ENCODE measurements around the gene ANKS4B.
"Not testable (repeated sequence)": the region's sequence is repeated elsewhere in the genome, so short reads cannot be mapped to it uniquely, and the experiment has no call there.

Gene ANKS4B, protein sequence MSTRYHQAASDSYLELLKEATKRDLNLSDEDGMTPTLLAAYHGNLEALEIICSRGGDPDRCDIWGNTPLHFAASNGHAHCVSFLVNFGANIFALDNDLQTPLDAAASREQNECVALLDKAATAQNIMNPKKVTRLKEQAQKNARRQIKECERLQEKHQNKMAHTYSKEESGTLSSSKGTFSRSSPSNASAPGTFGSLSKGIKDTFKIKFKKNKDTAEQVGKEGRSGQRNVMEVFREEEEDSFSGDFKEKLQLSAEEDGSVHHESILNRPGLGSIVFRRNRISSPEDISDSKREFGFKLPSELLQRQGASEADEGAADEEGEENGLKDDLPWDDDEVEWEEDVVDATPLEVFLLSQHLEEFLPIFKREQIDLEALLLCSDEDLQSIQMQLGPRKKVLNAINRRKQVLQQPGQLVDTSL

DNA sequence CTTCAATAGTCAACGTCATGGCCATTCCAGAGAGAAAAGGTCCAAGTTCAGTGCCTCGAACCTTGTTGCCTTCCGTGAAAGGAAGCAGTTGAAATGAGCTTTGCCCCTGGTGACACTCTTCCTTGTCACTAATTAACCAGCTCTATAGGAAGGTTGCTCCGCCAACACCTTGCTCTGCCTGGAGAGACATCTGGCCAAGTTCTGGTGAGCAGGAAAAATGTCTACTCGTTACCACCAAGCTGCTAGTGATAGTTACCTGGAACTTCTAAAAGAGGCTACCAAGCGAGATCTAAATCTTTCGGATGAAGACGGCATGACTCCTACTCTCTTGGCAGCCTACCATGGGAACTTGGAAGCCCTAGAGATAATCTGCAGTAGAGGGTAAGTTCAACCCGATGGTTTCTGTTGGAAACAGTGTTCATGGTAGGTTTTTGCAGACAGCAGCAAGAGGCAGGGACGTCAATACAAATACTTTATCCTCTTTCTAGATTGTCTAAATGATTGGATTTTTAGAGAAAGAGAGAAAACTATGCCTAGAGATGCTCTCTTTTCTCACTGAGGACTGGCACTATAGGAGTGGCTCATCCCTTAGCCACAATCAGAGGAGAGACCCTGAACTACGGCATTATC, at the start of gene ANKS4B:
Gene ANKS4B (plus strand): TSS at position 179 of the 630 bp plus-strand sequence. CDS start 39 bp downstream, at position 218.
- no peak for DNase-seq

DNA sequence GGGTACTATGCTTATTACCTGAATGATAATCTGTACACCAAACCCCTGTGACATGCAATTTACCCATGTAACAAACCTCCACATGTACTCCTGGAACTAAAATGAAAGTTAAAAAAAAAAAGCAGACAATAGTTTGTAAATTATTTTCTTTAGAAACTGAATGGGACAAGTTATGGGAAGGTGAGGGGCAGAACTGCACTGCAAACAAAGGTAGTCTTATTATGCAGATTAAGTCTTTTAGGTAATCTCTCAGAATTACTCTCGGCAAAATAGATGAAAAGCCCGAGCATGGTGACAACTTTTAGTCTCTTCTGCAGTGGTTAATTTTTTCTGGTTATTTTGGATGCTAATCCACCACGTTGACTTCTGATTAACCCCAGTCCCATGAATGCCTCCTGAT, 49.5 kb upstream of the ANKS4B start:
- no peak for DNase-seq

DNA sequence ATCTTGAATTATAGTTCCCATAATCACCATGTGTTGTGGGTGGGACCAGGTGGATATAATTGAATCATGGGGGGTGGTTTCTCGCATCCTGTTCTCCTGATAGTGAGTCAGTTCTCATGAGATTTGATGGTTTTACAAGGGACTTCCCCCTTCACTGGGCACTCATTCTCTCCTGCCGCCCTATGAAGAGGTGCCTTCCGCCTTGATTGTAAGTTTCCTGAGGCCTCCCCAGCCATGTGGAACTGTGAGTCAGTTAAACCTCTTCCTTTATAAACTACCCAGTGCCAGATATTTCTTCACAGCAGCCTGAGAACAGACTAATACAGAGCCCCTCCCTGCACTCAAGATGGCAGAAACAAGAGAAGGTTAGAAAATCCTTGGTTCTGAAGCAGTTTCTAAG, 48.7 kb upstream of the ANKS4B start:
- DNase-seq = no peak

DNA sequence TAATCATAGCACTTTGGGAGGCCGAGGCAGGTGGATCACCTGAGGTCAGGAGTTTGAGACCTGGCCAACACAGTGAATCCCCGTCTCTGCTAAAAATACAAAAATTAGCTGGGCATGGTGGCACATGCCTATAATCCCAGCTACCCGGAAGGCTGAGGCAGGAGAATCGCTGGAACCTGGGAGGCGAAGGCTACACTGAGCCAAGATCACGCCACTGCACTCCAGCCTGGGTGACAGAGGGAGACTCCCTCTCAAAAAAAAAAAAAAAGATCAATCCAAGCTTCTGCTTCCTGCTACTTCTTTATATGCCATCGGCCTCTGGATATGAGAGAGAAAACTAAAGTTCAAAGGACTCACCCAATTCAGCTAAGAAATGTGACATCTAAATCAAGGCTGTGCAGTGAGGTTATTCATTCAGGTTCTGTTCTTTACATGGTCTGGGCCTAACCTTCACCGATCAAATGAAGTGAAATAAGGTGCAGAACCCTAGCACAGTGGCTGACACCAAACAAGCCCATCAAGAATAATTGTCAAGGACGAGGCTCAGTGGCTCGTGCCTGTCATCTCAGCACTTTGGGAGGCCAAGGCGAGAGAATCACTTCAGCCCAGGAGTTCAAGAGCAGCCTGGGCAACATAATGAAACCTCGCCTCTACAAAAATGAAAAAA, 47.7 kb upstream of the ANKS4B start:
- DNase-seq = no peak

DNA sequence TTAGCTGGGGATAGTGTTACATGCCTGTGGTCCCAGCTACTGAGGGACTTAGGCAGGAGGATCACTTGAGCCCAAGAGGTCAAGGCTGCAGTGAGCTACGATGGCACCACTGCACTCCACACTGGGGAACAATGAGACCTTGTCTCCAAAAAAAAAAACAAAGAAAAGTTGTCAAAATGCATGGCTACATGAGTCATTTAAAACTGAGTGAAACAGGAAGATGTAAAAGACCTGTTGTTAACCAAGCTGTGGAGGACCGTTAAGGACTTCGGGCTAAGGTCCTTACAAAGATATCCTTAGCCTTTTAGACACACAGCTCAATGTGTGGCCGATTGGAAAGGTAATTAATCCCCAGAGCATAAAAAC, 47.2 kb upstream of the ANKS4B start:
- DNase-seq = no peak

DNA sequence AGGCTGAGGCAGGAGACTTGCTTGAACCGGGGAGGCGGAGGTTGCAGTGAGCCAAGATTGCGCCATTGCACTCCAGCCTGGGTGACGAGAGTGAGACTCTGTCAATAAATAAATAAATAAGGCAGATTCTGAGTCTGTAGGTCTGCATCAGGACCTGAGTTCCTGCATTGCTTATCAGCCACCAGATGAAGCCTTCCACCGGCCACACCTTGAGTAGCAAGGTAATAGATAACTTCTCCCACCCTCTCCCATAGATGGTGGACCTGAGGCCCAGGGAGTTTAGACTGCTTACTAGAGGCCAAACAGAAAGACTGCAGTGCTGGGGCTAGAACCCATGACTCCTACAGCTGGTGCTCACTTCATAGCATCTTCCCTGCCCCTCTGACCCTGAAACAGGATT, 44.2 kb upstream of the ANKS4B start:
- no peak for DNase-seq

DNA sequence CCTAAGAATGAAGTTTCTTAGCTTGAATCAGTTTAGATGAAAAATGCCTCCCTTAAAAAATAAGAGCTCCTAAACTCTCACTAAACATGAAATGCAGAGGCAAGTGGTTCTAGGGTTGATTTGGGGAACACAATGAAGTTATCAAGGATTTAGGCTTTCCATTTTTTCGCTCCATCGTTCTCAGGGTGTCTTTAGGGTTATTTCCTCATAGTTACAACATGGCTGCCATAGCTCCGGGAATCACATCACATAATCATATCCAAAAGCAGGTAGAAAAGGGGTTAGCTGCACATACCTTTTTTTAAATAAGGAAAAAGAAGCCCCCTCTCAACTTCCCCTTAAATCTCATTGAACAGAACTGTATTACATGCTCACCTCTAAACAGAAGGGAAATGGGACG, 43.5 kb upstream of the ANKS4B start:
- DNase-seq = no peak

DNA sequence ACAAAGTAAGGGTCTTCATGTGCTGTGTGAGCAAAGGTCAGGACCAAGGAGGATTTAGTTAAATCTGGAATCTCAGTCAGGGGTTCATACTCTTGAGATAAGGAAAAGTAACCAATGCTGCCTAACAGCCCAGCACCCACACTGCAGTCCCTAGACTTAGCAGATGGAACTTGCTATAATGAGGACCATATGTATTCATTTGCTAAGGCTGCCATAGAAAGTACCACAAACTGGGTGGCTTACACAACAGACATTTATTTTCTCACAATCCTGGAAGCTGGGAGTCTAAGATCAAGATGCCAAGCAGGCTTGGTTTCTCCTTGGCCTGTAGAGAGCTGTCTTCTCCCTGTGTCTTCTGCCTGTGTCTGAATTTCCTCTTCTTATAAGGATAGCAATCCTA, 42.9 kb upstream of the ANKS4B start:
- DNase-seq = no peak

DNA sequence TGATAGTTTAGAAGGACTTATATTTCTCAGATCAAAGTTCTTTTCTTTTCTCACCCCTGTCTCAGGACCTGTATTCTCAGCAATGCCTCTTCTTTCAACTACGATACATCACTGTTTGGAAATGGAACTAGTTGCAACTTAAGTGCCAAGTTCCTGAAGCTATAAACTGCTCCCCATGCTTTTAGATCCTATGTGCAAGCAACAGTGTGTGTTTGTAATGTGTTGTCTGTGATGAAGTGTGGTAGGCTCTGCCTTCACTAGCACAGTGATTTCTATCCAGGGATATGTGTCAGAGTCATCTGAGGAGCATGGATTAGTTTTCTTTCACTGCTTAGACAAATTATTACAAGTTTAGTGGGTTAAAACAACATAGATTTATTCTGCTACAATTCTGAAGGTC, 40.5 kb upstream of the ANKS4B start:
- no peak for DNase-seq

DNA sequence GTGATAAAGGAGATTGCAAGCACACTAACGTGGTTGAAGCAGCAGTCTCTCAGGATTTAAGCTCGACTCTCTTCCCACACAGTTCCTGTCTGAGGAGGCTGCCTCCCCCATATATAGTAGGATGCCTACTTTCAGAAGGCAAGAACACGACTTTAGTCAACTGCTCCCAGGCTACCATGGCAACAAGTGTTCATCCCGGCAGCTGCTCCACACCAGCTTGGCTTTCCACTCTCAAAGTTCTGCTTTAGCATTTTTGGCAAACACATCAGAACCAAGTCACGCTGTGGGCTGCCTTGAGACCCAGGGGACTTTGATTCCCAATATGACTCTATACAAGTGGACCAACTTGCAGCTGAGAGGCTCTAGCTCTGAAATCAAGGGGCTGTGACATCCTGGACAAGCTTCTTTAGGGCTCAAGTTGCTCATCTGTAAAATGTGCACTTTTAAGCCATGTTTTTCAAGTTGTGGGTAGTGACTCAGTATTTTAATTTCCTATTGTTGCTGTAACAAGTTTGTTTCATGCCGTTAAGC, 38.7 kb upstream of the ANKS4B start:
- DNase-seq = no peak

DNA sequence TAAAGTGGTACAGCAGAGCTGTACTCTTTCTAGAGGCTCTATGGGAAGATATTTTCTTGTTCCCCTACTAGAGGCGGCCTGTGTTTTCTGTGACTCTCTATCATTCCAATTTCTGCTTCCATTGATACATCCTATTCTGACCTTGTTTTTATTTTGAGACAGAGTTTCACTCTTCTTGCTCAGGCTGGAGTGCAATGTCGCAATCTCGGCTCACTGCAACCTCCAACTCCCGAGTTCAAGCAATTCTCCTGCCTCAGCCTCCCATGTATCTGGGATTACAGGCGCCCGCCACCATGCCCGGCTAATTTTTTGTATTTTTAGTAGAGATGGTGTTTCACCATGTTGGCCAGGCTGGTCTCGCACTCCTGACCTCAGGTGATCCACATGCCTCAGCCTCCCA, 38.2 kb upstream of the ANKS4B start:
- not testable (repeated sequence) for DNase-seq

DNA sequence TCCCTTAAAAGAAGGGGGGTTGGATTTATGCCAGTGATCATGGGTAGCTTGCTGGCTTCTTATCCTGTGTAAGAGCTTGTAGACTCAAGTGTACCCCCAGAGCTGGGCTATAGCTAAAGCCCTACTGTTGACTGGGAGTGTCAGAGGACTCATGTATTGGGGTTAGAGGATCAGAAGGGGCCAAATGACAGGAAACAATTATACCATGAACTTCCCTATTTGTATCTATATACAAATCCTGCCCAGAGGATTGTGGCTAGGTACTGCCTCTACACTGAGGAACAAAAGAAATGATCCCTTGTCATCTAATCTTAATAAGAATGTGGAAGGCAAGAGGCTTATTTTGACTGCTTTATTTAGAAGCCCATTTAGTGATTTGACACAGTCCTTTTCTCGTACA, 36.4 kb upstream of the ANKS4B start:
- peak; percentile 8 to 40 for DNase-seq

DNA sequence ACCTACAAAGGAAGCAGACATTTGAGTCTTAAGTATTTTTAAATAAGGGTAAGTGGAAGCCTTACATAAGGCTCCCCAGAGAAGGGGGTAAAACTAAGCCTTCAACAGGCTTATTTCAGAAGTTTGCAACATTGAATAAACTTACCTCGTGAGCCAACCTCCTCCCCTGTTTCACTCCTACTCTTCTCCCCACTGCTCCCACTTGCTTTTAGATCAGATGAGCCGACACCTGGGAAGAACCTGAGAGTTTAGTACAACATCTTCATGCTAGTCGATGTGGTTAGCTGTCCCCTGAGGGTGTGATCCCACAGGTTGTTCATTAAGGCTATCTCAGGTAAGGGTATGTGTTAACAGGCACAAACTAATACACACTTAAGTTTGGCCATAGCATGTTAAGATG, 35.9 kb upstream of the ANKS4B start:
- DNase-seq = no peak

DNA sequence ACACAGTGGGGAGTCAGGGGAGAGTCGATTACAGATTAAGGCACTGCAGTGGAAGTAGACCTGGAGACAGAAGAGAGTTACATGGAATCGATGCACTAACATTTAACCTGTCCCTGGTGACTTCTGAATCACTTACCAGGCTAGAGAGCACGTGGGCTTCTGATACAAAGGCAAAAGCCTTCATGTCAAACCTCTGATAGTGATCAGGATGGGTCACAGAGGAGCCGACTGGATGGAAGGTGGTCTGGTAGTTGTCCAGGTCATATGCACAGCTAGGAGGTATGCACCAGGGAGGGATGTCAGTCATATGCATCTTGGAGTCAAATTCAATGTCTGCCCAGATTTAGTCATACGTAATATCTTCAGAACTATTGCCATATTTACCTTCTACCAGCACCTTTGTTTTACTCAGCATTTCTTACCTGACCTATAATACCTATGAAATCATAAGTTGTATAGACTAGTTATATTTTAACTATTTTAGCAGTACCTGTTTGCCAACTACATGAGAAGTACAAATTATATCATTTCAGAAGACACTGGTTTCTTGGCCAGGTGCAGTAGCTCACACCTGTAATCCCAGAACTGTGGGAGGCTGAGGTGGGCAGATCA, 33.8 kb upstream of the ANKS4B start:
- no peak for DNase-seq

DNA sequence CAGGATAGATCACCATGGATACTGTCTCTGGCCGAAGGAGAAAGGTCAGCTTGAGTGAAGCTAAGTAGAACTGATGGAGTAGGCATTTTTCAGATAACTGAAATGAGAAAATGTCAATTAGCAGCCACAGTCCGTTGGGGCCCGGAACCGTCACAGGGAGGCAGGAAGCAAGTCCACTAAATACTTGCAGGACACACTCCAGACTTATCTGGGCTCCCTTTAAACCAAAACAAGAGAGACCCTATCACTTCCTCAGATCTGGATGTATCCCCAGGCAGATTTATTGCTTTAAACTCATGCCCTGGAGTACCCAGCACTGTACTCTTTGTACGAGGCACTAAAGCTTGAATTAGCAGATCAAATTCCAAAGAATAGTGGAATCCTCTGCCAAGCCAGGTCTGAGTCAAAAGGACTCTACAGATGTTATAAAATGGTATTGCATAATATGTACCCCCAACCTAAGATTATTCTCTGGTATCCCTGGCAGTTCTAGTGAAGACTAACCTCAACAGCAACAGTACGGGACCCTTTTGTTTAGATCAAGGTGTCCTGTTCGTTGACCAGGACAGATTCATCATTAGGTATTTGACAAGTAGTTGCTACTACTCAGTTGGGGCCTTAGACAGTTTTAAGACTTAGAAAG, 30.2 kb upstream of the ANKS4B start:
- no peak for DNase-seq

DNA sequence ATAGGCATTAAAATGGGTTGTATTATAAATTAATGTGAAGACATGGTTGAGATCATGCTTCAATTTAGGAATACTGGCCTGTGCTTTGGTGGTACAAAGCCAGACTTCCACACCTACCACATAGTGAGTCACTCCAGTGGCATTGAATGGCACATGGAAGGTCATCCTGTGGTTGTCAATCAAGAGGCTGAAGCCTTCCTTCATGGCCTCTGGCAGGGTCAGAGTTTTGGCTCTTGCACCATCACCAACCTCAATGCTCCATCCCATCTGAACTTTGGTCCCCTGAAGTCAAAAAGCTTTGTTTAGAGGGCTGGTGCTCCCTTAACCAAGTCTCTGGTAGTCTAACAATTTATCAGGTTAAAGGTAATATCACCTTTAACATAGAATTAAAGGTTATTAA, 28.2 kb upstream of the ANKS4B start:
- no peak for DNase-seq

DNA sequence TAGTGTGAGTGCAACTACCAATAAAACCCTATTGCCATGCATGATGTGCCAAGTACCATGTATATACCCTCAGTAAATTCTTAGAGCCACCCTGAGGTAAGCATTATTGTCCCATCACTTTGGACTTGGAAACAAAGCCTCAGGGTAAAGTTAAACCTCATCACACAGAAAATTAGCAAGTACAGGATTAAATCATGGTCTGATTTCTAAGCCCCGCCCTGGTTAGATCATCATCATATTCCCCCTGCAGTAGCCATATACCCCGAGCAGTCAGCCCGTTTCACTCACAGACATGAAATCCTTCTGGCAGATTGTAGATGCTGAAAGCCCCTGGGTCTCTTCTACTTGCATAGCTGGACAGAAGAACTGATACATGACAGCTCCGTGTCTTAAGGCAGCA, 26.9 kb upstream of the ANKS4B start:
- DNase-seq = no peak

DNA sequence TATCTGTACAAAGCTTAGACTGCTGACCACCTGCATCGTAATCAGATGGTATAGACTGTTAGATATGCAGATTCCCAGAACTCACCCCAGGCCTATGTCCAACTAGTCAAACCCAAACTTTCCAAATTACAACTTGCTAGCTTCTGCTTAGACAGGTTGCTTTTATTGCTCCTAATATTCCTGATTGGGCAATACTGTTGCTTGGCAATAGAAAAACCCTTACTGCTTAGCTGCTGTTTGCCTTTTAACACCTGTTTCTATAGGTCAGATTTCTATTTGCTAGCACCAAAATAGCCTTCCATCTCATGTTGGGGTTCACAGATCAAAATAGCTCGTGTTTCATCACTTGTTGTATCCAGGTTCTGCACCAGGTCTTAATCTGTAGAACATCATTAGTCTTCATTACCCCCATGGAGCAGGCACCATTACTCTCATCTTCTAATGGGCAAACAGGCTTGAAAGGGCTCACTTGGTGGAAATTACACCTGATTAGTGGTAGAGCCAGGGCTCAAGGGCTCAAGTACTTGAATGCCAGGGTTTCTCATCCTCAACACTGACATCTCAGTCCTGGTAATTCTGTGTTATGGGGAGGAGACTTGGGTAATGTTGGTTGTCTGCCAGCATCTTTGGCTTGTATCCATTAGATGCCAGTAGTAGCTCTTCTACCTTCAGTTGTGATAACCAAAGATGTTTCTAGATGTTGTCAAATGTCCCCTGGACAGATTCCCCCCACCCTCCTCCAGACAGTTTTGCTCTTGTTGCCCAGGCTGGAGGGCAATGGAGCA, 24.9 kb upstream of the ANKS4B start:
- no peak for DNase-seq

DNA sequence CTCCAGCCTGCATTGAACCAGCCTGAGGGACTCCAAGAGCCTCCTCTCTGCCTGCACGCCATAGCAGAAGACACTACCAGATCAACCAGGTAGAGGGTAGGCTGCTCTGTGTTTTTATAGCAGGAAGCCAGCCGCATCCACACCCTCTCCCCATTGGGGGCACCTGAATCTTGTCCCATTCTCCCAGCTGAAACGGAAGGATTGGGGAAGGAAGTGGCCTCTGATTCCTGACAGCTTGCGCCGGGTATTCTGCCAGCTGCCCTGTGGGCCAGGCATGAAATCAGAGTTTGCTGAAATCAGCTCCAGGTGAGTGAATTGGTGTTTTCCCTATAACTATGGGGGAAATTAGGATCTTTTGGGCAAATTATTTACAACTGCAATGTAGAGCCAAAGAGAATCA, 22.0 kb upstream of the ANKS4B start, which contains the start of gene ZP2:
Gene ZP2 (minus strand): TSS at position 89 of the 400 bp plus-strand sequence. CDS start 27 bp downstream, at position 62.
- DNase-seq = no peak

DNA sequence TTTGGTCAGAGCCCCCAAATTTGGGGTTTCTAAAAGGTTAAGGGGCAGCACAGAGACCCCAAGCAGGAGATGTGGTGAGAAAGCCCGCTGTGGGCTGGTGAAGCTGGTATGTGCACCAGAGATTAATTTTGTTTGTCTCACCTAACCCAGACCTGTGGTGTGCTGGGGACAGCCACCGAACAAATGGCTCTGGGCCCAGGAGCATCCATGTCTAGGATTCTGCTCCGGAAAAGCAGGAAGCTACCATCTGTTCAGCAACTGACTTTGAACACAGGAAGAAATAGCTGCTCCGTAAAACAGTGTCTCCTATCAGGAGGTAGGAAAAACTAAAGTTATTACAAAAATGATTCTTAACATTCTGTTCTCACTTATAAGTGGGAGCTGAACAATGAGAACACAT, 19.4 kb upstream of the ANKS4B start:
- DNase-seq = no peak

DNA sequence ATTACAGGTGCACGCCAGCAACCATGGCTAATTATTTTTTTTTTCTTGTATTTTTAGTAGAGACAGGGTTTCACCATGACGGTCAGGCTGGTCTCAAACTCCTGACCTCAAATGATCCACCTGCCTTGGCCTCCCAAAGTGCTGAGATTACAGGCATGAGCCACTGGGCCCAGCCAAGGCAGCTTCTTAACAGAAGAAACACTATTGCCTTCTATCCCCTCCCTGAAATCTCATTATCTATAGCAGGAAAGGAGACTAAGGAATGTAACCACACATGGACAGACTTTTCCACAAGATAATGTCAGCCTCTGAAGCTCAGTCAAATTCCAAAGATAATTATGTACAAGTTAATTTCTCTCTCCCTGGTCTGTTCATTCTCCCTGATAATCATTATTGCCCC, 16.4 kb upstream of the ANKS4B start:
- no peak for DNase-seq

DNA sequence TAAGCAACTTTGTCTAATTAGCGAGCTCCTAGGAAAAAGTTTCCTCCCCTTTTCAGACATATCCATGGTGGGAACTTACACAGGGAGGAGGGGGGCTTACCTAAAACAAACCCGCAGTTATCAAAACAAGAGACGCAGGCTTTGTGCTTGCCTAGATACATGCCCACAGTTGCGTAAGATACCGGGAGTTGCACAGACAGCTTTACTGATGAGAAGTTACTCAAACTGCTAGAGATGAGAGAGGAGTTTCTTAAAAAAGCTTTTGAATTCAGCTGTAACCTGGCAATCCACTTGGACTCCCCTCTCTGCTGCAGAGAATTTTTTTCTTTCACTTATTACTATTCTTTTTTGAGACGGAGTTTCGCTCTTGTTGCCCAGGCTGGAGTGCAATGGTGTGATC, 15.3 kb upstream of the ANKS4B start:
- no peak for DNase-seq

All from Kasumi-1 (cell line).